Hepatic stellate cell (primary cell): ENCODE measurements around the gene NID2.

Source experiments
- DNase-seq: peaks from one replicate; pipeline ENCODE4 v3.0.0; 2011; ENCODE audit warnings: low spot score

NID2 gene

GRCh38 chr14:52029881-52030280 is 39.0 kb downstream of the NID2 start:
- DNase-seq, result no peak

- no peak for DNase-seq
These were observed 42.0 kb downstream of the NID2 start for GRCh38 chr14:52026901-52027300.

GRCh38 chr14:52026017-52026660 is 42.7 kb downstream of the NID2 start:
- DNase-seq, result no peak

GRCh38 chr14:52025310-52025709 is 43.5 kb downstream of the NID2 start:
- peak; percentile 76 for DNase-seq

GRCh38 chr14:52023518-52023917 is 45.3 kb downstream of the NID2 start:
- DNase-seq, result peak; percentile 68

- DNase-seq, result no peak
These were observed 46.8 kb downstream of the NID2 start for GRCh38 chr14:52021957-52022600.

GRCh38 chr14:52020866-52021717 is 47.8 kb downstream of the NID2 start:
- no peak for DNase-seq

- DNase-seq, result no peak
These were observed 48.6 kb downstream of the NID2 start for GRCh38 chr14:52020161-52020714.

- DNase-seq, result no peak
These were observed 49.9 kb downstream of the NID2 start for GRCh38 chr14:52018970-52019369.

- peak; percentile 38 for DNase-seq
These were observed 50.6 kb downstream of the NID2 start for GRCh38 chr14:52018252-52018651.

GRCh38 chr14:52015411-52016030 is 53.3 kb downstream of the NID2 start:
- no peak for DNase-seq

- DNase-seq, result no peak
These were observed 54.1 kb downstream of the NID2 start for GRCh38 chr14:52014601-52015267.

GRCh38 chr14:52013984-52014600 is 54.8 kb downstream of the NID2 start:
- no peak for DNase-seq

GRCh38 chr14:52012635-52013034 is 56.2 kb downstream of the NID2 start:
- DNase-seq, result no peak

- no peak for DNase-seq
These were observed 57.3 kb downstream of the NID2 start for GRCh38 chr14:52011523-52011922.

GRCh38 chr14:52010173-52010693 is 58.6 kb downstream of the NID2 start:
- no peak for DNase-seq

- DNase-seq, result no peak
These were observed 60.7 kb downstream of the NID2 start for GRCh38 chr14:52008136-52008535.

GRCh38 chr14:52007637-52008036 is 61.2 kb downstream of the NID2 start:
- no peak for DNase-seq

- no peak for DNase-seq
These were observed 61.6 kb downstream of the NID2 start for GRCh38 chr14:52007211-52007610.

GRCh38 chr14:52006361-52006760 is 62.5 kb downstream of the NID2 start:
- no peak for DNase-seq

- DNase-seq, result no peak
These were observed 63.2 kb downstream of the NID2 start for GRCh38 chr14:52005625-52006024.
